Measurements from ENCODE around the gene FBXO42. TPM values are rescaled to one million over a fixed set of nuclear protein-coding genes. Genes with fewer than 3 reads are reported as not detected.

Gene FBXO42
- total and polyA plus RNA-seq, 9 of the 15 experiments (the other 6 are each of a cell fraction or from before 2014, with no cell fraction given) = 7.2 to 24.8 (median 17.4) TPM

GRCh38 chr1:16206547-16207317 lies 145.5 kb downstream of the FBXO42 start (continued):
- TF ChIP-seq SIN3B (IDR thresholded peaks at IDR 0.05; ENCODE audit: low read depth) = 0 out of 2 replicates have a peak, but pooled peaks have one; percentile 37
- peak; percentile 66 to 71; a peak in 3 of 4 replicates for TF ChIP-seq FOXK2 (conservative IDR thresholded peaks at IDR 0.05 in 1 of 2, IDR thresholded peaks at IDR 0.05 in 1 of 2; ENCODE audit: low read depth in 2 of 2)
- no peak for TF ChIP-seq IRF2 (CRISPR knock-in tag; IDR thresholded peaks at IDR 0.05)
- TF ChIP-seq SMAD2 (IDR thresholded peaks at IDR 0.05; ENCODE audit: low read depth, low read length) = no peak
- no peak for TF ChIP-seq BACH1 (tag; IDR thresholded peaks at IDR 0.05)
- peak; percentile 84 for TF ChIP-seq GABPB1 (CRISPR knock-in tag; IDR thresholded peaks at IDR 0.05)
- peak; percentile 65 to 66 for TF ChIP-seq E2F6 (IDR thresholded peaks at IDR 0.05; ENCODE audit: borderline replicate concordance in 1 of 2, extremely low read depth in 1 of 2, insufficient read depth in 1 of 2, insufficient read length in 1 of 2, low read depth in 1 of 2, low read length in 1 of 2, poor library complexity in 1 of 2, severe bottlenecking in 1 of 2)
- TF ChIP-seq SMAD4 (CRISPR knock-in tag; conservative IDR thresholded peaks at IDR 0.05) = peak; percentile 69
- TF ChIP-seq KDM1A (IDR thresholded peaks at IDR 0.05) = no peak
- TF ChIP-seq, protein P1, sequence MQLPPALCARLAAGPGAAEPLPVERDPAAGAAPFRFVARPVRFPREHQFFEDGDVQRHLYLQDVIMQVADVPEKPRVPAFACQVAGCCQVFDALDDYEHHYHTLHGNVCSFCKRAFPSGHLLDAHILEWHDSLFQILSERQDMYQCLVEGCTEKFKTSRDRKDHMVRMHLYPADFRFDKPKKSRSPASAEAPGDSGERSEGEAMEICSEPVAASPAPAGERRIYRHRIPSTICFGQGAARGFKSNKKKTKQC (CRISPR knock-in tag; IDR thresholded peaks at IDR 0.05) = no peak
- 0 out of 2 replicates have a peak, but pooled peaks have one; percentile 8 for TF ChIP-seq SMC3 (conservative IDR thresholded peaks at IDR 0.05; ENCODE audit: insufficient read depth, low read depth, low read length)
- TF ChIP-seq, protein P2, sequence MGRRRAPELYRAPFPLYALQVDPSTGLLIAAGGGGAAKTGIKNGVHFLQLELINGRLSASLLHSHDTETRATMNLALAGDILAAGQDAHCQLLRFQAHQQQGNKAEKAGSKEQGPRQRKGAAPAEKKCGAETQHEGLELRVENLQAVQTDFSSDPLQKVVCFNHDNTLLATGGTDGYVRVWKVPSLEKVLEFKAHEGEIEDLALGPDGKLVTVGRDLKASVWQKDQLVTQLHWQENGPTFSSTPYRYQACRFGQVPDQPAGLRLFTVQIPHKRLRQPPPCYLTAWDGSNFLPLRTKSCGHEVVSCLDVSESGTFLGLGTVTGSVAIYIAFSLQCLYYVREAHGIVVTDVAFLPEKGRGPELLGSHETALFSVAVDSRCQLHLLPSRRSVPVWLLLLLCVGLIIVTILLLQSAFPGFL (CRISPR knock-in tag; IDR thresholded peaks at IDR 0.05) = no peak
- TF ChIP-seq ZFP91 (CRISPR knock-in tag; IDR thresholded peaks at IDR 0.05) = 0 out of 2 replicates have a peak, but pooled peaks have one; percentile 57
- no peak for TF ChIP-seq ZNF444 (CRISPR knock-in tag; IDR thresholded peaks at IDR 0.05)
- TF ChIP-seq DACH1 (IDR thresholded peaks at IDR 0.05; ENCODE audit: partially characterized antibody) = peak; percentile 29
- peak; percentile 76 for TF ChIP-seq SAFB (IDR thresholded peaks at IDR 0.05; ENCODE audit: borderline replicate concordance, low read depth, low read length)
- TF ChIP-seq ERF (CRISPR knock-in tag; IDR thresholded peaks at IDR 0.05) = 0 out of 2 replicates have a peak, but pooled peaks have one; percentile 40
- TF ChIP-seq CHCHD3 (CRISPR knock-in tag; IDR thresholded peaks at IDR 0.05) = no peak
- TF ChIP-seq, protein P3, sequence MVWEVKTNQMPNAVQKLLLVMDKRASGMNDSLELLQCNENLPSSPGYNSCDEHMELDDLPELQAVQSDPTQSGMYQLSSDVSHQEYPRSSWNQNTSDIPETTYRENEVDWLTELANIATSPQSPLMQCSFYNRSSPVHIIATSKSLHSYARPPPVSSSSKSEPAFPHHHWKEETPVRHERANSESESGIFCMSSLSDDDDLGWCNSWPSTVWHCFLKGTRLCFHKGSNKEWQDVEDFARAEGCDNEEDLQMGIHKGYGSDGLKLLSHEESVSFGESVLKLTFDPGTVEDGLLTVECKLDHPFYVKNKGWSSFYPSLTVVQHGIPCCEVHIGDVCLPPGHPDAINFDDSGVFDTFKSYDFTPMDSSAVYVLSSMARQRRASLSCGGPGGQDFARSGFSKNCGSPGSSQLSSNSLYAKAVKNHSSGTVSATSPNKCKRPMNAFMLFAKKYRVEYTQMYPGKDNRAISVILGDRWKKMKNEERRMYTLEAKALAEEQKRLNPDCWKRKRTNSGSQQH (CRISPR knock-in tag; IDR thresholded peaks at IDR 0.05) = peak; percentile 71; the same call in 1 of the 2 replicates
- no peak for TF ChIP-seq KLF16 (IDR thresholded peaks at IDR 0.05)

Measured in K562 (cell line).